Globus pallidus (tissue), 1 donor: Measurements from ENCODE around the gene XRCC3.

Experiments
- DNase-seq: peaks from one replicate; pipeline ENCODE4 v3.0.0-alpha.2; 2015; ENCODE audit warnings: low spot score

XRCC3 gene

GRCh38 chr14:103738701-103739451 is 23.6 kb upstream of the XRCC3 start:
- DNase-seq, result no peak

- no peak for DNase-seq
Observed at GRCh38 chr14:103738166-103738565, 22.9 kb upstream of the XRCC3 start.

GRCh38 chr14:103737432-103738045 is 22.3 kb upstream of the XRCC3 start:
- DNase-seq, result no peak

GRCh38 chr14:103736546-103737431 is 21.5 kb upstream of the XRCC3 start:
- no peak for DNase-seq

GRCh38 chr14:103735815-103736545 is 20.7 kb upstream of the XRCC3 start:
- DNase-seq, result no peak

GRCh38 chr14:103735439-103735814 is 20.2 kb upstream of the XRCC3 start:
- no peak for DNase-seq

- DNase-seq, result no peak
Observed at GRCh38 chr14:103735022-103735421, 19.8 kb upstream of the XRCC3 start.

- DNase-seq, result no peak
Observed at GRCh38 chr14:103734081-103734888, 19.0 kb upstream of the XRCC3 start.

- DNase-seq, result no peak
Observed at GRCh38 chr14:103733651-103734050, 18.4 kb upstream of the XRCC3 start.

- no peak for DNase-seq
Observed at GRCh38 chr14:103732868-103733620, 17.8 kb upstream of the XRCC3 start.

- no peak for DNase-seq
Observed at GRCh38 chr14:103731916-103732867, 16.9 kb upstream of the XRCC3 start.

- no peak for DNase-seq
Observed at GRCh38 chr14:103731481-103731880, 16.2 kb upstream of the XRCC3 start.

- no peak for DNase-seq
Observed at GRCh38 chr14:103730490-103731035, 15.3 kb upstream of the XRCC3 start.

GRCh38 chr14:103729496-103730448 is 14.5 kb upstream of the XRCC3 start:
- no peak for DNase-seq

- no peak for DNase-seq
Observed at GRCh38 chr14:103728721-103729120, 13.5 kb upstream of the XRCC3 start.

- no peak for DNase-seq
Observed at GRCh38 chr14:103728141-103728540, 12.9 kb upstream of the XRCC3 start.

- DNase-seq, result no peak
Observed at GRCh38 chr14:103727313-103727980, 12.2 kb upstream of the XRCC3 start.
